ENCODE measurements around the gene LPCAT3. TPM values are rescaled to one million over a fixed set of nuclear protein-coding genes. Genes with fewer than 3 reads are reported as not detected.

LPCAT3 gene
- total and polyA plus RNA-seq, 2 of the 13 experiments (the other 11 are each of a cell fraction or from before 2014, with no cell fraction given), result 44.5 to 64.3 TPM

GRCh38 chr12:7026854-7027253 lies 8.6 kb upstream of the LPCAT3 start:
- Histone ChIP-seq H4K20me1 (ENCODE audit: insufficient read depth, low read length) (no peaks in the 10 kb centered on the region), H3K79me2 (ENCODE audit: insufficient read depth, low read length) (no peaks in the 10 kb centered on the region), H3K4me1 (ENCODE audit: insufficient read depth, low read length) (no peaks in the 10 kb centered on the region), H3K9me3 (ENCODE audit: low read length) (no peaks in the 10 kb centered on the region), H3K27me3 (ENCODE audit: control insufficient read depth in 1 of 2, insufficient read depth in 2 of 2, low read length in 2 of 2) (no peaks in the 10 kb centered on the region), H3K4me3 (replicated peaks in 1 of 3; ENCODE audit: insufficient read depth in 1 of 3, low read depth in 2 of 3, low read length in 3 of 3) (no peak overlapping the region), H3K36me3 (replicated peaks in 1 of 2; ENCODE audit: control insufficient read depth in 1 of 2, insufficient read depth in 2 of 2, low read length in 2 of 2) (no peaks in the 10 kb centered on the region), H3K4me2 (ENCODE audit: low read depth, low read length) (no peak overlapping the region), H2AFZ (ENCODE audit: low read length) (no peak overlapping the region), H3K9ac (ENCODE audit: insufficient read depth, low read depth, low read length) (no peak overlapping the region), H3K27ac (ENCODE audit: extremely low read length, insufficient read depth, low read length) (no peak overlapping the region)
- CTCF ChIA-PET (ENCODE audit: low intra/inter-chr PET ratio, low total read pairs), result no interaction called here
- in situ Hi-C loops (cut with HindIII; ENCODE audit: extremely low pct_ligation_motif_present, low pct_unique_long_range_greater_than_20kb) (no loop called here), intact Hi-C loops (cut with micrococcal nuclease; ENCODE audit: unreplicated experiment) (no loop called here)
- no peak for FAIRE-seq
- 60% methylated on average over 1 of the region's 1 CpG for WGBS (ENCODE audit: low lambda C conversion rate)
- DNase-seq (ENCODE audit: low spot score), result no peak
- BruUV-seq (replicated peaks), result no TSS peak
- POLR2A ChIA-PET, result interaction anchor here (1.6 kb wide), 1 partner anchor 8 kb away, joined by 4 read pairs; the partner anchor contains the start of gene LPCAT3
- TF ChIP-seq MAFK (conservative IDR thresholded peaks at IDR 0.05 in 1 of 2, IDR thresholded peaks at IDR 0.05 in 1 of 2; ENCODE audit: low read length in 2 of 2) (no peak), LRRFIP1 (CRISPR knock-in tag; conservative IDR thresholded peaks at IDR 0.05) (no peak), HDAC1 (CRISPR knock-in tag; IDR thresholded peaks at IDR 0.05) (no peak)
- ATAC-seq, result no peak

GRCh38 chr12:7023114-7023513 lies 4.8 kb upstream of the LPCAT3 start:
- in situ Hi-C loops (cut with HindIII; ENCODE audit: extremely low pct_ligation_motif_present, low pct_unique_long_range_greater_than_20kb) (no loop called here), intact Hi-C loops (cut with micrococcal nuclease; ENCODE audit: unreplicated experiment) (no loop called here)
- Histone ChIP-seq H2AFZ (ENCODE audit: low read length) (no peak overlapping the region), H3K4me1 (ENCODE audit: insufficient read depth, low read length) (peaks cover 8% of the 10 kb centered on the region), H3K9me3 (ENCODE audit: low read length) (no peaks in the 10 kb centered on the region), H3K27ac (ENCODE audit: extremely low read length, insufficient read depth, low read length) (no peak overlapping the region), H3K27me3 (ENCODE audit: control insufficient read depth in 1 of 2, insufficient read depth in 2 of 2, low read length in 2 of 2) (no peaks in the 10 kb centered on the region; a peak in 1 of 5 replicates), H3K36me3 (replicated peaks in 1 of 2; ENCODE audit: control insufficient read depth in 1 of 2, insufficient read depth in 2 of 2, low read length in 2 of 2) (no peaks in the 10 kb centered on the region), H3K4me3 (replicated peaks in 1 of 3; ENCODE audit: insufficient read depth in 1 of 3, low read depth in 2 of 3, low read length in 3 of 3) (no peak overlapping the region), H4K20me1 (ENCODE audit: insufficient read depth, low read length) (no peaks in the 10 kb centered on the region), H3K9ac (ENCODE audit: insufficient read depth, low read depth, low read length) (no peak overlapping the region), H3K4me2 (ENCODE audit: low read depth, low read length) (no peak overlapping the region), H3K79me2 (ENCODE audit: insufficient read depth, low read length) (peaks cover under 1% of the 10 kb centered on the region)
- no peak for FAIRE-seq
- no peak for DNase-seq (ENCODE audit: low spot score)
- ChIA-PET CTCF (ENCODE audit: low intra/inter-chr PET ratio, low total read pairs) (no interaction called here), POLR2A (no interaction called here)
- ATAC-seq, result no peak
- 41% methylated on average over 3 of the region's 3 CpGs for WGBS (ENCODE audit: low lambda C conversion rate)
- BruUV-seq (replicated peaks), result no TSS peak
- TF ChIP-seq TP53 (CRISPR knock-in tag; conservative IDR thresholded peaks at IDR 0.05) (no peak), ZNF709 (CRISPR knock-in tag; IDR thresholded peaks at IDR 0.05) (no peak), REXO4 (CRISPR knock-in tag; IDR thresholded peaks at IDR 0.05; ENCODE audit: borderline replicate concordance) (no peak), JUN (CRISPR knock-in tag; IDR thresholded peaks at IDR 0.05) (no peak), ZNF18 (CRISPR knock-in tag; IDR thresholded peaks at IDR 0.05; ENCODE audit: insufficient replicate concordance) (no peak), SIN3B (IDR thresholded peaks at IDR 0.05; ENCODE audit: low read length) (no peak), TFDP2 (CRISPR knock-in tag; IDR thresholded peaks at IDR 0.05) (no peak), ZBTB46 (CRISPR knock-in tag; IDR thresholded peaks at IDR 0.05; ENCODE audit: borderline replicate concordance) (no peak), ZNF207 (IDR thresholded peaks at IDR 0.05; ENCODE audit: borderline replicate concordance) (no peak)

Data from HepG2 (cell line).